Measurements from ENCODE around the gene FAM163B. TPM values are rescaled to one million over a fixed set of nuclear protein-coding genes. Genes with fewer than 3 reads are reported as not detected.

The FAM163B gene
- total RNA-seq, 3 donors from 2014 or later (not counting 1 experiment from before 2014, with no cell fraction given) = not detected

DNA sequence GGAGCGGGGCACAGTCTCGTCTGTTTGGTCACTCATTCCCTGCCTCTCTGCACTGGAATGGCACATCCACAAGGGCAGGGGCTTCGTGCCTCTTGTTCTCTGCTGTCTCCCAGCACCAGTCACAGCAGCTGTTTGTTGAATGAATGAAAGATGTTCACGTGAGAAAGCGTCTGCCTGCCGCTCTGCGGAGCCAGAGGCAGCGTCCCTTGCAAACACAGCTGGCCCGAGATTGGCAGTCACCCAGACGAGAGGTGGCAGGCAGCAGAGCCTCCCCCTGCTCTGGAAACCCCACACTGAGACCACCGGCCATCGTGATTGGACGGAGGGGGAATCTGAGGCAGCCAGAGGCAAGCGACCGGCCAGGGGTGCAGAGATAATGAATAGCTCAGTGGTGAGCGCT lies 6.0 kb upstream of the FAM163B start:
- Mint-ChIP-seq H3K4me1 (peaks cover 22% of the 10 kb centered on the region in 2 donors), H3K36me3 (no peaks in the 10 kb centered on the region), H3K27me3 (ENCODE audit: low read depth in 2 of 2) (peaks cover 24 to 35% of the 10 kb centered on the region in 2 donors), H3K4me3 (no peak overlapping the region), H3K27ac (no peak overlapping the region), H3K9me3 (no peaks in the 10 kb centered on the region)
- Histone ChIP-seq H3K27me3 (ENCODE audit: control insufficient read depth, insufficient read depth, low read length) (peaks cover 2% of the 10 kb centered on the region), H3K36me3 (ENCODE audit: control insufficient read depth, insufficient read depth, low read length) (no peaks in the 10 kb centered on the region), H3K9me3 (ENCODE audit: control insufficient read depth, insufficient read depth, low read length) (no peaks in the 10 kb centered on the region), H3K4me1 (ENCODE audit: control insufficient read depth, insufficient read depth, low read length) (peaks cover 15% of the 10 kb centered on the region), H3K27ac (ENCODE audit: low read length) (no peak overlapping the region), H3K4me3 (ENCODE audit: low read length) (no peak overlapping the region)
- TF ChIP-seq, protein P1, sequence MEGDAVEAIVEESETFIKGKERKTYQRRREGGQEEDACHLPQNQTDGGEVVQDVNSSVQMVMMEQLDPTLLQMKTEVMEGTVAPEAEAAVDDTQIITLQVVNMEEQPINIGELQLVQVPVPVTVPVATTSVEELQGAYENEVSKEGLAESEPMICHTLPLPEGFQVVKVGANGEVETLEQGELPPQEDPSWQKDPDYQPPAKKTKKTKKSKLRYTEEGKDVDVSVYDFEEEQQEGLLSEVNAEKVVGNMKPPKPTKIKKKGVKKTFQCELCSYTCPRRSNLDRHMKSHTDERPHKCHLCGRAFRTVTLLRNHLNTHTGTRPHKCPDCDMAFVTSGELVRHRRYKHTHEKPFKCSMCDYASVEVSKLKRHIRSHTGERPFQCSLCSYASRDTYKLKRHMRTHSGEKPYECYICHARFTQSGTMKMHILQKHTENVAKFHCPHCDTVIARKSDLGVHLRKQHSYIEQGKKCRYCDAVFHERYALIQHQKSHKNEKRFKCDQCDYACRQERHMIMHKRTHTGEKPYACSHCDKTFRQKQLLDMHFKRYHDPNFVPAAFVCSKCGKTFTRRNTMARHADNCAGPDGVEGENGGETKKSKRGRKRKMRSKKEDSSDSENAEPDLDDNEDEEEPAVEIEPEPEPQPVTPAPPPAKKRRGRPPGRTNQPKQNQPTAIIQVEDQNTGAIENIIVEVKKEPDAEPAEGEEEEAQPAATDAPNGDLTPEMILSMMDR (IDR thresholded peaks at IDR 0.05) = no peak
- DNase-seq = no peak
- ATAC-seq = no peak
- intact Hi-C loops (cut with micrococcal nuclease) = no loop called here
- 64% methylated on average over 16 of the region's 16 CpGs for WGBS (ENCODE audit: insufficient coverage)

DNA sequence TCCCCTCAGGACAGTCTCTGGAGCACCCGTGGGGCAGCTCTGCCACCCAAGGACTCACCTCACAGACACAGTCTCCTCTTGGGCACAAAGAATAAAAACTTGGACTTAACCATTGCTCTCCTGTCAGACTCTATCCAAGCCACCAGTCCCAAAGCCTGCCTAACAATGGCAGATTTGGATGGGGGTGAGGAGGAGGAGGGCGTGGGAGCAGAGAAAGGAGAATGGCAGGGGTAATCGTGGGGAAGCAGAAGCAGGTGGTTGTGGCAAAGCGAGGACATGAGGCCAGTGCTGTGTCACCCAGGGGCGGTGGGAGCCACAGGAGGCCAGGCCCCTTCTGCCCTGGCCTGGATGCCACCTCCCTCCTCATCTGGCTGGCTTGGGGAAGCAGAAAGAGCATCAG lies 5.5 kb upstream of the FAM163B start:
- no peak for ATAC-seq
- no peaks in the 10 kb centered on the region for H3K9me3 ChIP-seq (ENCODE audit: control insufficient read depth, insufficient read depth, low read length)
- H3K4me1 ChIP-seq (ENCODE audit: control insufficient read depth, insufficient read depth, low read length) = peaks cover 12% of the 10 kb centered on the region
- intact Hi-C loops (cut with micrococcal nuclease) = no loop called here
- no peaks in the 10 kb centered on the region for H3K9me3 Mint-ChIP-seq
- DNase-seq = no peak
- peaks cover 28 to 40% of the 10 kb centered on the region in 2 donors for H3K27me3 Mint-ChIP-seq (ENCODE audit: low read depth in 2 of 2)
- no peaks in the 10 kb centered on the region for H3K36me3 ChIP-seq (ENCODE audit: control insufficient read depth, insufficient read depth, low read length)
- H3K27ac Mint-ChIP-seq = no peak overlapping the region
- no peak overlapping the region for H3K27ac ChIP-seq (ENCODE audit: low read length)
- WGBS (ENCODE audit: insufficient coverage) = 58% methylated on average over 5 of the region's 5 CpGs
- peaks cover 5% of the 10 kb centered on the region for H3K27me3 ChIP-seq (ENCODE audit: control insufficient read depth, insufficient read depth, low read length)
- H3K4me3 Mint-ChIP-seq = no peak overlapping the region
- H3K36me3 Mint-ChIP-seq = no peaks in the 10 kb centered on the region
- no peak overlapping the region for H3K4me3 ChIP-seq (ENCODE audit: low read length)
- TF ChIP-seq, protein P1 (IDR thresholded peaks at IDR 0.05) = no peak
- peaks cover 17% of the 10 kb centered on the region in 2 donors for H3K4me1 Mint-ChIP-seq

DNA sequence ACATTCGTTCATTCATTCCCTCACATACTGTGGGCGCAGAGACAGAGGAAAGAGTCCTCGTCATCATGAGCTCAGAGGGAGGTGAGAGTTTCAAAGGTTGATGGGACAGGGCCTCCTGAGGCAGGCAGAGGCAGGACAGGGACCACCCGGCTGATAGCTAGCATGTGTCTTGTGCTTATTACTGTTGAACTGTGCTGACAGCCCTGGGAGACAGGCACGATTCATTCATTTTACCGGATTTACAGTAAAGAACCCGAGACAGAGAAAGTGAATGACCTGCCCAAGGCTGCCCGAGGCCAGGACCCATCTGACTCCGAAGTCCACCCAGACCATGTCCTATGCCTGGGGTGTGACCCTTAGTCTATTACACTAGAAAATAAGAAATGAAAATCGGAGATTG lies 4.9 kb upstream of the FAM163B start:
- no peaks in the 10 kb centered on the region for H3K9me3 ChIP-seq (ENCODE audit: control insufficient read depth, insufficient read depth, low read length)
- H3K4me3 ChIP-seq (ENCODE audit: low read length) = no peak overlapping the region
- H3K4me1 ChIP-seq (ENCODE audit: control insufficient read depth, insufficient read depth, low read length) = peaks cover 10% of the 10 kb centered on the region
- Mint-ChIP-seq H3K27me3 (ENCODE audit: low read depth in 2 of 2) (peaks cover 28 to 42% of the 10 kb centered on the region in 2 donors), H3K36me3 (no peaks in the 10 kb centered on the region), H3K9me3 (no peaks in the 10 kb centered on the region), H3K4me3 (no peak overlapping the region), H3K27ac (no peak overlapping the region), H3K4me1 (peaks cover 11% of the 10 kb centered on the region in 2 donors)
- TF ChIP-seq, protein P1 (IDR thresholded peaks at IDR 0.05) = no peak
- H3K27ac ChIP-seq (ENCODE audit: low read length) = no peak overlapping the region
- WGBS (ENCODE audit: insufficient coverage) = 75% methylated on average over 9 of the region's 10 CpGs
- peaks cover 5% of the 10 kb centered on the region for H3K27me3 ChIP-seq (ENCODE audit: control insufficient read depth, insufficient read depth, low read length)
- DNase-seq (no peak), ATAC-seq (no peak)
- intact Hi-C loops (cut with micrococcal nuclease) = no loop called here
- no peaks in the 10 kb centered on the region for H3K36me3 ChIP-seq (ENCODE audit: control insufficient read depth, insufficient read depth, low read length)

DNA sequence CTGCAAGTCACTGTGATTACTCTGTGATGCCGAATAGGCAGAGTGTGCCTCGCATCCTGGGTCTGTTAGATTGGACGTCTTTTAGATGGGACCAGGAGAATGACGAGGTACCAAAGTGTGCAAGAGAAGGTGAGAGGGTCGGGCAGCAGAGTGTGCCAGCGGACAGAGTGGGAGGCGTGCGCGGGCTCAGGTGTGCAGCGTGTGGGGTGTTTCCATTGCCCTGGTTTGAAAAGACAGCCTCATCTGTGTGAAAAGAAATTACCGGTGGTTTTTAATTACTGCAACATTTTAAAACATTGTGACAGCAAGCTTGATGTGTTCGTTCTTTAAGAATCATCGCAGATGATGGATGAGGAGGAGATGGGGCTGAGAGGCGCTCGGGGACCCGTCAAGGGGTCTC lies 4.2 kb upstream of the FAM163B start:
- TF ChIP-seq, protein P1 (IDR thresholded peaks at IDR 0.05) = no peak
- H3K9me3 Mint-ChIP-seq = no peaks in the 10 kb centered on the region
- WGBS (ENCODE audit: insufficient coverage) = 85% methylated on average over 16 of the region's 16 CpGs
- H3K27ac Mint-ChIP-seq = no peak overlapping the region
- H3K4me1 Mint-ChIP-seq = peaks cover 5% of the 10 kb centered on the region in 2 donors
- Histone ChIP-seq H3K36me3 (ENCODE audit: control insufficient read depth, insufficient read depth, low read length) (no peaks in the 10 kb centered on the region), H3K27ac (ENCODE audit: low read length) (no peak overlapping the region), H3K27me3 (ENCODE audit: control insufficient read depth, insufficient read depth, low read length) (peaks cover 7% of the 10 kb centered on the region), H3K9me3 (ENCODE audit: control insufficient read depth, insufficient read depth, low read length) (no peaks in the 10 kb centered on the region), H3K4me1 (ENCODE audit: control insufficient read depth, insufficient read depth, low read length) (peaks cover 3% of the 10 kb centered on the region), H3K4me3 (ENCODE audit: low read length) (no peak overlapping the region)
- intact Hi-C loops (cut with micrococcal nuclease) = no loop called here
- no peaks in the 10 kb centered on the region for H3K36me3 Mint-ChIP-seq
- DNase-seq (no peak), ATAC-seq (no peak)
- H3K27me3 Mint-ChIP-seq (ENCODE audit: low read depth in 2 of 2) = peaks cover 29 to 42% of the 10 kb centered on the region in 2 donors
- no peak overlapping the region for H3K4me3 Mint-ChIP-seq
